Stomach (tissue), 4 donors: ENCODE data around the gene RABGAP1L.

Source experiments
- CTCF ChIP-seq, 7 experiments: fragments of 450-650 bp in 4 of 7; fragments of 200-600 bp in 3 of 7; sonication (generic) in 3 of 7; IDR thresholded peaks; one replicate each; pipeline ENCODE4 v1.5.1; 2016 to 2019; ENCODE audit warnings: antibody characterized with exemption in 7 of 7, control low read depth in 2 of 7, mild to moderate bottlenecking in 1 of 7
- EP300 ChIP-seq: sonication (generic); formaldehyde crosslinking; IDR thresholded peaks from one replicate; pipeline ENCODE4 v1.6.1; 2017; ENCODE audit warnings: antibody characterized with exemption
- POLR2A ChIP-seq, 4 donors: fragments of 450-650 bp; IDR thresholded peaks; one replicate each; pipeline ENCODE4 v1.6.1; 2016; ENCODE audit warnings: antibody characterized with exemption in 4 of 4, control low read depth in 2 of 4, mild to moderate bottlenecking in 1 of 4, moderate library complexity in 1 of 4
- POLR2AphosphoS5 ChIP-seq, 3 donors: sonication (generic); formaldehyde crosslinking; IDR thresholded peaks; one replicate each; pipeline ENCODE4 v1.6.1; 2016; ENCODE audit warnings: antibody characterized with exemption in 3 of 3

GRCh38 chr1:174654560-174654959, 495.2 kb downstream of the RABGAP1L start:
- no peak for TF ChIP-seq CTCF (IDR thresholded peaks at IDR 0.05)
- no peak for TF ChIP-seq POLR2AphosphoS5 (IDR thresholded peaks at IDR 0.05)
- no peak for TF ChIP-seq EP300
- TF ChIP-seq POLR2A (IDR thresholded peaks at IDR 0.05): no peak
